Measurements from ENCODE around the gene MRPL58.
A peak's percentile ranks its signal among the peaks of the same experiment; 100 is the strongest.
"Not testable (repeated sequence)": the region's sequence is repeated elsewhere in the genome, so short reads cannot be mapped to it uniquely, and the experiment has no call there.

MRPL58 gene

GRCh38 chr17:75012346-75013091 lies at the start of gene MRPL58:
Gene MRPL58 (plus strand): TSS chr17:75012670. CDS start chr17:75012687, 17 bp downstream.
- DNase-seq (ENCODE audit: low read depth, low spot score): peak; percentile 78

DNA sequence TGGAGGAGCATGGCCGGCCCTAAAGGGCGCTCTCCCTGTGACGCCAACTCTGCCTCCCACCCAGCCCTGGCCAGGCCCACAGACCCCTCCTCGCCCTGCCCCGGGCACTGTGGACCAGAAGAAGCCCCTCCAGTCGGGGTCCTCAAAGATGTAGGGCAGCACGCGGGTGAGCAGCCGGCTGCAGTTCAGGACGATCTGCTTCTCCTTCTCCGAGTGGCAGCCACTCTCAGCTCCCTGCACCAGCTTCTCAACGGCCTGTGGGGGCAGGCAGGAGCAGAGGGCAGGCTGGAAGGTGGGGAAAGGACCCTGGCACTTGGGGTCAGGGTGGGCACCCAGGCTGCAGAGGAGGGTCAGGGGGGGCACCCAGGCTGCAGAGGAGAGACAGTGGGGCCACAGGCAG lies 48.8 kb upstream of the MRPL58 start:
- DNase-seq (ENCODE audit: low read depth, low spot score): no peak

GRCh38 chr17:74964246-74964761 lies 48.2 kb upstream of the MRPL58 start:
- no peak for DNase-seq (ENCODE audit: low read depth, low spot score)

GRCh38 chr17:74964988-74965622 lies 47.4 kb upstream of the MRPL58 start:
- DNase-seq (ENCODE audit: low read depth, low spot score): no peak

GRCh38 chr17:74968361-74968780 lies 44.1 kb upstream of the MRPL58 start:
- no peak for DNase-seq (ENCODE audit: low read depth, low spot score)

DNA sequence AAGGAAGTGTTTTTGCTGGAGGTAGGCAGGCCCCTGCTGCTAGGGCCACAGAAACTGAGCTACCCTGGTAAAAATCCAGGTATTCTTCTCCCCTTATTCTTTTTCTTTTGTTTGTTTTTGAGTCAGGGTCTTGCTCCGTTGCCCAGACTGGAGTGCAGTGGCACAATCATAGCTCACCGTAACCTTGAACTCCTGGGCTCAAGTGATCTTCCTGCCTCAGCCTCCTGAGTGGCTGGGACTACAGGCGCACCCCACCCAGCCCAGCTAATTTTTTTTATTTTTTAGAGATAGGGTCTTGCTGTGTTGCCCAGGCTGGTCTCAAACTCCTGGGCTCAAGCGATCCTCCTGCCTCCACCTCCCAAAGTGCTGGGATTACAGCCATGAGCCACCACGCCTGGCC lies 43.0 kb upstream of the MRPL58 start:
- not testable (repeated sequence) for DNase-seq (ENCODE audit: low read depth, low spot score)

DNA sequence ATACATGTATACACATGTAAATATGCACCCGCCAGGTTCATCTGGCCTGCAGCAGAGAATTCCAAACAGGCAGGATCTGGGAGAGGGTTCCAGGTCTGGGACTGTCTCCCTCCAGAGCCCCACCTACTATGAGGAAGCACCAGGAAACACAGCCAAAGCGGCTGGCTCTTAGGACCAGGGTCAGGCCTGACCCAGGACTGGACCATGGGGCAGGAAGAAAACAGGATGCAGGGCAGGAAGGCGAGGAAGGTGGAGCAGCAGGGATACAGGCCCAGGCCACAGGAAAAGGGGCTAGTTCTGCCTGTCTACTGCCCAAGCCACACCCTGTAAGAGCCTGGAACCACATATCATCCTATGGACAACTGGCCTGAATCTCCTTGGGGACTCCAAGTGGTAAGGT lies 42.1 kb upstream of the MRPL58 start:
- DNase-seq (ENCODE audit: low read depth, low spot score): no peak

GRCh38 chr17:74971069-74971841 lies 41.2 kb upstream of the MRPL58 start:
- no peak for DNase-seq (ENCODE audit: low read depth, low spot score)

GRCh38 chr17:74971842-74972106 lies 40.7 kb upstream of the MRPL58 start:
- DNase-seq (ENCODE audit: low read depth, low spot score): no peak

GRCh38 chr17:74972107-74972972 lies 40.1 kb upstream of the MRPL58 start, which contains the start of gene HID1:
Gene HID1 (minus strand): TSS chr17:74972759. CDS start chr17:74972656, 103 bp downstream.
- DNase-seq (ENCODE audit: low read depth, low spot score): no peak

GRCh38 chr17:74972973-74973328 lies 39.5 kb upstream of the MRPL58 start:
- no peak for DNase-seq (ENCODE audit: low read depth, low spot score)

GRCh38 chr17:74975943-74976342 lies 36.5 kb upstream of the MRPL58 start:
- no peak for DNase-seq (ENCODE audit: low read depth, low spot score)

DNA sequence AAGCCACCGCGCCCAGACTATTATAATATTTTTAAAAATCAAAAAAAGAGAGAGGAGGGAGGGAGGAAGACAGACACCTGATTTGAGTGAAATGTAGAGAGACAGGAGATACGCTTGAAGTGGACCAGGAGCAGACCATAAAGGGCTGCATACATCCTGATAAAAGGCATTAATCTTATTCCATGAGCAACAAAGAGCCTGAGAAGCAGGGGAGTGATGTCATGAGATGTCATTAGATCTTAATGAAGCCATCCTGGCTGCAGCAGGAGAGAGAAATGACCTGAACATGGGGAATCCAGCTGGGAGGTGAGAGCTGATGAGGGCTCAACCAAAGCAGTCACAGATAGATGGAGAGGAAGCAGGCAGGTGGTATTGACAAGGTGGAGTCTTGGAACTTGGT lies 34.7 kb upstream of the MRPL58 start:
- DNase-seq (ENCODE audit: low read depth, low spot score): no peak

DNA sequence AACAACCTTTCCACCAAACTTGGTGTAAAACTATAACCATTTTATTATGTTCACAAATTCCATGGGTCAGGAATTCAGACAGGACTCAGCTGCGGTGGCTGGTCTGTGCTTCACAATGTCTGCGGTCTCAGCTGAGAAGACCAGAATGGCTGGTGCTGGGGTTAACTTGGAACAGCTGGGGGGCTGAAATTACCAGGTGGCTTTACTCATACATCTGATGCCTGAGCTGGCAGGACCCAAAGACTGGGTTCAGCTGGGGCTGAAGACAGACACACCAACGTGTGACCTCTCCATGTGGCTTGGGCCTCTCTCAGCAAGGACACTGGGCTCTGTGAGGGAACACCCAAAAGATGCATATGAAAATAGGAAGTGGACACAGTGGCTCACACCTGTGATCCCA lies 34.2 kb upstream of the MRPL58 start:
- no peak for DNase-seq (ENCODE audit: low read depth, low spot score)

- no peak for DNase-seq (ENCODE audit: low read depth, low spot score)
Measured at GRCh38 chr17:74979408-74980146, 32.9 kb upstream of the MRPL58 start.

DNA sequence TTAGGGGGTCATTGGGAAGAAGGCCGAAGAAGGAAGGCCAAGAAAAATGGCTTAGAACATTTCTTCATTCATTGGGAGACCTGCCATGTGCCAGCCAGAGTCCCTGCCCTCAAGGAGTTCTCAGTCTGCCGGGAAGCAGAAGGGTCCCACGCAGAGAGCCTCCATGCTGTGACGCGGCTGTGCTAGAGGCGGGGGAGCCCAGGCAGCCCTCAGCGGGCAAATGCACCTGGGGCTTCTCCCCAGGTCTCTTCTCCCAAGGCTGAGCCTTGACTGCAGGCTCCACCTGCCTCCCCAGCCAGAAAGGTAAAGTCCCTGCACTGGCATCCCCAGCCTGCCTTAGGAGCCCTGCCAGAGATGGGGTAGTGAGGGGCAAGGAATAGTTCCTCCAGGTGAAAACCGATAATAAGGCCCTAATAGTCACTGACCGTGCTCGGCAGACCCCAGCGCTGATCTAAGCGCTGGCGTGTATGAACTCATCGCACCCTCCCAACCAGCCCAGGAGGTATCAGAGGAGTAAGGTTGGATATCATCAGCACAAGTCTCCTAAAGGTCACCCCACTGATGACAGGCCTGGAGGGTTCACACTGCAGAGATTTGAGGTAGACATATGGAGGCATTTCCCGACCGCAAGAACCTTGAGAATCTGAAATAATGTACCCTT lies 31.0 kb upstream of the MRPL58 start:
- DNase-seq (ENCODE audit: low read depth, low spot score): no peak

GRCh38 chr17:74981979-74982662 lies 30.3 kb upstream of the MRPL58 start:
- DNase-seq (ENCODE audit: low read depth, low spot score): no peak

DNA sequence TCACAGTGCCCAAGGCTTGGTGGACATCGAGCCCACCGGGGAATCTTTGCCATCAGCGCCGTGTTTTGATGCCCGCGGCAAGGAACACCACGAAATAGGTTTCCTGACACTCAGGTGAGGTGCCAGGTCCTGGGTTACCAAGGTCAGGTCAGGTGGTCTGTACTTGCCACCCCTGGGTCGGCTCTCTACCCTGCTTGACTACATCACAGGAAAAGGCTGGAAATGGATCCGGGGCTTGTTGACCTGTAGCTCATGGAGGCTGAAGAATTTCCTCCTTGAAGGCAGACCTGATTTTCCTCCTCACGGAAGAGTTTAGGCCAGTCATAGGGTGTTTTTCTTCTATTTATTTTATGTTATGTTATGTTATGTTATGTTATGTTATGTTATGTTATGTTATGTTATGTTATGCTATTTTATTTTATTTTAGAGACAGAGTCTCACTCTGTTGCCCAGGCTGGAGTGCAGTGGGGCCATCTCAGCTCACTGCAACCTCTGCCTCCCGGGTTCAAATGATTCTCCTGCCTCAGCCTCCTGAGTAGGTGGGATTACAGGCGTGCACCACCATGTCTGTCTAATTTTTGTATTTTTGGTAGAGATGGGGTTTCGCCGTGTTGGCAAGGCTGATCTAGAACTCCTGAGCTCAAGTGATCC lies 29.7 kb upstream of the MRPL58 start:
- not testable (repeated sequence) for DNase-seq (ENCODE audit: low read depth, low spot score)

GRCh38 chr17:74986206-74986576 lies 26.3 kb upstream of the MRPL58 start:
- DNase-seq (ENCODE audit: low read depth, low spot score): no peak

Measured in iPS DF 19.7 (cell line).